NCI-H2171 (cell line): ENCODE data around the gene APRT.

Source experiments
- DNase-seq: peaks from one replicate; lab custom pipeline; 2025; lab: John Stamatoyannopoulos, UW

The APRT gene, protein sequence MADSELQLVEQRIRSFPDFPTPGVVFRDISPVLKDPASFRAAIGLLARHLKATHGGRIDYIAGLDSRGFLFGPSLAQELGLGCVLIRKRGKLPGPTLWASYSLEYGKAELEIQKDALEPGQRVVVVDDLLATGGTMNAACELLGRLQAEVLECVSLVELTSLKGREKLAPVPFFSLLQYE

DNA sequence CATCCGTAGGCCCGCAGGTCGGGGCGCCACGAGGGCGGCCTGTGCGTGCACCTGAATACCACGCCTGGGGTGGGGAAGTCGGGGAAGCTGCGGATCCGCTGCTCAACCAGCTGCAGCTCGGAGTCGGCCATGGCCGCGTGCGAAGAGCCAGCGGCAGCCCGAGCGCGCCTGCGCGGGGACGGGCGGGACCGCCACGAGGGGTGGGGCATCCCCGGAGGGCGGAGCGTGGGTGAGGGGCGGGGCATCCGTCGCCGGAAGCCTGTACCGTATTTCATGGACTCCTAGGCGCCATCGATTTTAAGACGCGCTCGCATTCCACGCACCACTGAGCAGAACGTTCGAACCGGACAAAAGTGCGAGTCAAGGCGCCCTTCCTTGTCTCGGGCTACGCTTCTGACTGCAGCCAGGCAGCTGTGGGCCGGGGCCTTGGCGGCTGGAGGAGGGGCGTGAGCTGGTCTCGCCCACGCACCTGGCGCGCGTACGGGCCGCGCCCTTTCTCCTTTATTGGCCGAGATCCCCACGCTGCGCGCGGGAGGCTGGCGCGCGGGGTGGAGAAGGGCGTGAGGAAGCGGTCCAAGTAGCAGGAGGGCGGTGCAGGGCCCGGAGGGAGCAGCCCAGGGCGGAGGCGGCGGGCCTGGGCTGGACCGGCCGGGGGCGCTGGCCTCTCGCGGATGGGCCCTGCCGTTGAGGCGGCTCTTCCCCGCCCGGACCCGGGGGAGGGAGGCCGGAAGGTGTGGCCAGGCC is at the start of gene APRT:
APRT (minus strand) TSS at position 160 of the 744 bp plus-strand sequence; CDS start at position 131, 29 bp downstream.
- peak; percentile 74 for DNase-seq

DNA sequence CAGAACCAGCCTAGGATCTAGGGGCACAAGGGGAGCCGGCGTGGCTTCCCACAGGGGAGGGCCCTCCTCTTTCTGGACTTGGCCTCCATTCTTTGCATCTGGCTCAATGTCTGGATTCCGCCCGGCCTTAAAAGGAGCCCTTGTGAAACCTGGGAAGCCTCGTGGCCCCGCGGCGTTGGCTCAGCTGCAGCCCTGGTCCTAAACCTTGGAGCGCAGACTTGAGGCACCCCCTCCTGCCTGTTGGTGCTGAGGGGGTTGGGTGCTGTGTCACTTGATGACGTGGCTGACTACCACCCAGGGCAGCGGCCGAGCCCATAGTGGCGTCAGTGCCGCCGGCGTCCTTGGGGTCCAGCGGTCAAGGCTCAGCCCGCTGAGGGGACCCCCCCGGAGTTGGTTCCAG is 49.6 kb upstream of the APRT start:
- no peak for DNase-seq

DNA sequence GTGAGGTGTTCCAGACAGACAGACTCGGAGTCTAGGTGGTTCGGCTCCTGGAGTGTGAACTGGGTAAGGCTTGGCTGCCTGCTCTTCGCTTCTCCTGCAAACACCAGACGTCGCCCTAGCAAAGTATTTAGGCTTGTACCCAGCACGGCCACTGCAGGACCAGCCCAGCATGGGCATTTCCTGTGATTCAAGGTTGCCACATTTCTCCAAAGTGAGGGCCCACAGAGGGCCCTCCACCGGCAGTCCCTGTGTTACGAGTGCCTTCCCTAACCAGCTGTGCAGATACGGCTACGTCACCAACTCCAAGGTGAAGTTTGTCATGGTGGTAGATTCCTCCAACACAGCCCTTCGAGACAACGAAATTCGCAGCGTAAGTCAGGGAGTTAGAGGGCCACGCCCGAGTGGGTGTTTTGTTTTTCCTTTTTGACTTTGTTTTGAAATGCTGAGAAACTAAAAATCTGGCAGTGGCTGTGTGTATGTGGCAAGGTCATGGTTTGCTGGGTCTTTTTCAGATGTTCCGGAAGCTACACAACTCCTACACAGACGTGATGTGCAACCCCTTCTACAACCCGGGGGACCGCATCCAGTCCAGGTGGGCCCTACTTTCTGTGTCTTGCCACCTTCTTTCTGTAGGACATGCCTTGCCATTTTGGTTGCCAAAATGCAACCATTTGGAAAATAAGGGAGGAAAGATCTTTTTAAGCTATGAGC is 47.8 kb upstream of the APRT start:
- no peak for DNase-seq

DNA sequence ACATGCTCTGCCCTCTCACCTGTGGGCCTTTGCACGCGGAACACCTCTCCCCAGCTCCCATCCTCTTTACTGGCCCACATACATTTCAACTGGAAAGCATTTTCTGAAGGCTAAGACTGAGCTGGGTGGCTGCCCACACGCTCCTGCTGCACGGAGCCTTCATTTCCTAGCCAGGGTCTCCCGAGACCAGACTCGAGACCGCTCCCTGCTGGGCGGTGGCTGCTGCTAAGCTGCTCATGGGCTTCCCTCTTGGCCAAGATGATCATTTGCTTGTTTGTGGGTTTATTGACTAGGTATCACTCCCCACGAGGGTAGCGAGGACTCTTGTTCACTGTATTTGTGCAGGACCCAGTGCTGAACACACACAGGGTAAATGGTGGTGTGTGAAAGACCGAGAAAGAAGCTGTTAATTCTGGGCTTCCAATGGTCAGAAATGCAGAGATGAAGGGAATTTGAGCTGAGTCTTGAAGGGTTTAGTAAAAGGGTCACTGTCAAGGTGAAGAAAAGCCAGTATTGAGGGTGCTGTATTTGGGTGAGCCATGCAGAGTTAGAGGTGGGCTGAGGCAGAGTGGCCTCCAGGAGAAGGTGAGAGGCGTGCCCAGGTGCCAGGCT is 46.1 kb upstream of the APRT start:
- DNase-seq: peak; percentile 35

DNA sequence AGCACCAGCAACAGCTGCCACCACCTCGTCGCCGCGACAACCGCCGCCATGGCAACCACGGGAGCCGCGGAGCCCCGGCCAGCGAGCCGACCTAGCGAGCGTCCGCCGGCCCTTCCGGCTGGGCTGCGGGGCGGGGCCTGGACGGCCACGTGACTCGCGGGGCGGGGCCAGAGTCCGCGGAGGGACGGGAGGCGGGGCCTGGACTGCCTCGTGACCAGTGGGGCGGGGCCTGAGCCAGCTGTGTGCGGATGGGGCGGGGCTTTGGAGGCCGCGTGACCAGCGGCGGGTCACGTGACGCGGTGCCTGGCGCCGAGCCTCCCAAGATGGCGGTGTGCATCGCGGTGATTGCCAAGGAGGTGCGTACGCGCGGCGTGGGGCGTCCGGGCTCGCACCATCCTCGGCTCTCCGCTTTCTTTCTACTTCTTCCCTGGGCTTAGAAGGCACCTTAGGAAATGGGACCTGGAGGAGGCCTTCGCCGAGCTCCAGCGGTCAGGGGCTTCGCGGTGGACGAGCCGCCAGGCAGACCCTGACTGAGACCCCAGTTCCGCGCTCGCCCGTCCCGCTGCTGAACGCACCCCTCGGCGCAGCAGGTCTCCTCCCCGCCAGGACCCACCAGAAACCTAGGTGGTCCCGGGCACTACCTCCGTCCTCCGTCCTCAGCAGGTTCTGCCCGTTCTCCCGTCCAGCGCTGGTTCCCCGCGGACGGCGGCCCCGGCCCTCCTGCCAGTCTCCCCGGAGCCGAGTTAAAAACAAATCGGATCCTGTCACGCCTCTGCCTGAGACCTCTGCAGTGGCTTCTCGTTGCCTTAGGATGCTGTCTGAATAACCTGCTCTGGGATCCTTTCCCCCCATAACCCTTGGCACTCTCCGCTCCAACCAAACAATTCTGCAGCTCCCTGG is 45.4 kb upstream of the APRT start, which contains the start of the genes GALNS and TRAPPC2L:
GALNS (minus strand) TSS at position 120 of the 900 bp plus-strand sequence; CDS start at position 50, 70 bp downstream.
TRAPPC2L (plus strand) TSS at position 300 of the 900 bp plus-strand sequence; CDS start at position 324, 24 bp downstream.
- DNase-seq: peak; percentile 97

DNA sequence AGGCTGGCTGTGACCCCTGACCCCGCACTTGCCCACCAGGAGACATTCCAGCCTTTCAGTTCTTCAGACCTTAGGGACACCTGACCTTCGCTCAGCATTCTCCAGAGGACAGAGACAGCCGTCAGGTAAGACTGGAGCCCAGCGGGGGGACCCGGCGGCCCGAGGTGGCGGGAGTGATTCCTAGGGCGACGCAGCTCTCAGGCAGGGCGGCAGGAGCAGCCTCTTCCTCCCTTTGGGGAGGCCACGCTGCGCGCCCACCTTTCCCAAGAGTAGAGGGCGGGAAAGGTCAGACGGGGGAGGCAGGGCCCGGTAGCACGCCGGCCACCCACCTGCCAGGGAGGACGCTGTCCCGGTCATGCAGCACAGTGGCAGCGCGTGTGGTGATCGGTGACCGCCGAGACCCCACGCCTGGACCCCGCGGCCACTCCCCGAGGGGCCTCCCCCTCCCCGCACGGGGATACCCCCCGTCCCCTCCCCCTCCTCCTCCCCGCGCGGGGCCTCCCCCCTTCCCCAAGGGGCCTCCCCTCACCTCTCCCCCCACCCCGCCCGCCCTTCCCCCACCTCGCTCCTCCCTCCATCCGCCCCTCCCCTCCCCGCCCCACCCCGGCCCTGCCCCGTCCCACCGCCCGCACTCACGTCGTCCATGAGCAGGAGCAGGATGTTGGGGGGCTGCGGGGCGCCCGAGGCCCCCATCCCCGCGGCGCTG is 44.5 kb upstream of the APRT start:
- no peak for DNase-seq

DNA sequence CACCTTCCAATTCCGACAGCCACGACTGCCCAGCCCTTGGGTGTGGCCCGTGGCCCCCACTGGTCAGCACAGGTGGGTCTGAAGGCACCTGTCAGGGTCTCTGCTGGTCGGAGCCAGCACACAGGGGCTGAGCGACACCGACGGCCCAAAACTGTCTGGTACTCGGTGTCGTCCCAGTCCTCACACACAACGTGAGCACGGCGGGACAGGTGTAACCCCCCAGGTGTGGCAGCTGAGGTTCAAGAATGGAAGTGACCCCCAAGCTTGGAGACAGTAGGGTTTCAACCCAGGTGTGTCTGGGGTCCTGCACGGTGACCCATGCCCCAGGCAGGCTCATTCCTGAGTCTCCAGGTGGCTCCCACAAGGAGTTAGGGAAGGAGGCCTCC is 44.0 kb upstream of the APRT start:
- no peak for DNase-seq

DNA sequence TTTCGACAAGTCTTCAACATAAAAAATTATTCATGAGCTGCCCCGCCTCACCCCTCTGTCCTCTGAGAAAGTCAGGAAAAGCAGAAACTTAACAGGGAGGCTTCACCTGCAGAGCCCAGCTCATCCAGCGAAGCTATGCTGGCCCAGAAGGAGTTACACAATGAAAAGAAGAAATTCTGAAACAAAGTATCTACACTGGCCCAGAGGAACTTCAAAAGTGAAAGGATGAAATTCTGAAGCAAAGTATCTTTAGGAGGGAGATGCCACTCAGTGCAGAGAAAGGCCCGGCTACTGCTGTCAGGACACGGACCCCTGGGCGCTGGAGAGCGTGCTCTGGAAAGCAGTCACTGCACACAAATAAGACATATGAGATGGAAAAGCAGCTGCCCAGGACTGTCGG is 43.4 kb upstream of the APRT start:
- no peak for DNase-seq

DNA sequence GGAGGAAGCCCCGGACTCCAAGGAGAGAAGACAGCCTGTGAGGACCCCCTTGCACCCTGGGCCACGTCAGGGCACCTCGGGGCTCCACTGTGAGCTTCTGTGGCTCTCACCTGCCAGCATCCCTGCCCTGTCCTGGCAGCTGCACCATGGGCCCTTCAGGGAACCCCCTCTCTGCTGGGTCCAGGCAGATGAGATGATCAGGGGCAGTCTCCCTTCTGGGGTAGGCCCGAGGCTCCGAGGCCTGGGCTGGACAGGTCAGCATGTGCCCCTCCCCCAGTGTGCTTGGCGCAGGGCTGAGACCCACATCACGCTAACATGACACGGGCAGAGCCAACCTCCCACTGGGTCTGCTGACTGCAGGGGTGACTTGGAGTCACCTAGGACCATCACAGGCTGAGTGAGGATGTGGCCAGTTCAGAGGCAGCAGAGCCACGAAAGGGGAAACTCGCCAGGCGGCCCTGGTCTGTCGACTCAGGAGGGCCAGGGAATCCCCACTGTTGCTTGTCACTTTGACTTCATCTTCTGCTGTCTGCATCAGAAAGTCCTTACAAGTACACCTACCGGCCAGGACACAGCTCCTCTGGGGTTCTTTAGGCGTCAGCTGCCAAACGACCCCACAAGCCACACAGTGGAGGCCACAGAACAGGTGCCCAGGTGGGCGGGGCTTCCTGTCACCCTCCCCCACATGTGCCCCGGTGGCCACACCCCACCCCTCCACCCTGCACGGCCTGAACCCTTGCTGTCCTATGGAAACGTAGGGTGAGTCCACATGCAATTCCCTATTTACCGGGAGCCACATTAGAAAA is 42.8 kb upstream of the APRT start:
- no peak for DNase-seq

DNA sequence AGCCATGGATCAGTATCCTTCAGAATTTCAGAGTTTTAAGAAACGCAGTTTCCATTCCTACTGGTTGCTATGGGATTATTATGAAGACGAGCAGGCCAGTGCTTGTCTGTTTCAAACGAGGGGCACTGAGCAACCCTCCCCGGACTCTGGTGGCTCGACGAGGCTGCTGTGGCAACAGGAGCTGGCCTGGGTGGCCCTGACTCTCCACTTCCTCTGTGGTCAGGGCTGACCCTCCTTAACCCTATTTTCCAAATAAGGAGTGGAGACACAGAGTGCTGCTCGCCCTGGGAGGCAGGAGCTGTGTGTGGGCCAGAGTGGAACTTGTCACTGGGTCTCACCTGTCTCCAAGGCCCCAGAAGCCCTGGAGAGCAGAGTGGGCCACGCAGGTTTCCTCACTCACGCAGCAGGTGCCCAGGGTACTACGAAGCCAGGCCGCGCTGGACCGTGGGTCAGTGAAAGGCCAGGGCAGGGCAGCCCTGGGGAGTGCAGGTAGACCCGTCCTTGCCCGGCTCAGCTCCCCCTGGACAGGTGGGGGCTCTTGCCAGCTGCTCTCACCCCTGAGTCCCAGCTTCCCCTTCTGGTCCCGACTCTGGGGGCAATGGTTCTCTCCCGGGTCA is 41.7 kb upstream of the APRT start:
- DNase-seq: no peak

DNA sequence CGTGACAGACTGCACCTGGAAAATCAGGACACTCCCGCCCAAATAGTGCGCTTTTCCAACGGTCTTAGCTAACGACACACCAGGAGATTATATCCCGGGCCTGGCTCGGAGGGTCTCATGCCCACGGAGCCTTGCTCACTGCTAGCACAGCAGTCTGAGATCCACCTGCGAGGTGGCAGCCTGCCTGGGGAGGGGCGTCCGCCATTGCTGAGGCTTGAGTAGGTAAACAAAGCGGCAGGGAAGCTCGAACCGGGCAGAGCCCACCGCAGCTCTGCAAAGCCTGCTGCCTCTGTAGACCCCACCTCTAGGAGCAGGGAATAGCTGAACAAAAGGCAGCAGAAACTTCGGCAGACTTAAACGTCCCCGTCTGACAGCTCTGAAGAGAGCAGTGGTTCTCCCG is 39.9 kb upstream of the APRT start:
- no peak for DNase-seq

DNA sequence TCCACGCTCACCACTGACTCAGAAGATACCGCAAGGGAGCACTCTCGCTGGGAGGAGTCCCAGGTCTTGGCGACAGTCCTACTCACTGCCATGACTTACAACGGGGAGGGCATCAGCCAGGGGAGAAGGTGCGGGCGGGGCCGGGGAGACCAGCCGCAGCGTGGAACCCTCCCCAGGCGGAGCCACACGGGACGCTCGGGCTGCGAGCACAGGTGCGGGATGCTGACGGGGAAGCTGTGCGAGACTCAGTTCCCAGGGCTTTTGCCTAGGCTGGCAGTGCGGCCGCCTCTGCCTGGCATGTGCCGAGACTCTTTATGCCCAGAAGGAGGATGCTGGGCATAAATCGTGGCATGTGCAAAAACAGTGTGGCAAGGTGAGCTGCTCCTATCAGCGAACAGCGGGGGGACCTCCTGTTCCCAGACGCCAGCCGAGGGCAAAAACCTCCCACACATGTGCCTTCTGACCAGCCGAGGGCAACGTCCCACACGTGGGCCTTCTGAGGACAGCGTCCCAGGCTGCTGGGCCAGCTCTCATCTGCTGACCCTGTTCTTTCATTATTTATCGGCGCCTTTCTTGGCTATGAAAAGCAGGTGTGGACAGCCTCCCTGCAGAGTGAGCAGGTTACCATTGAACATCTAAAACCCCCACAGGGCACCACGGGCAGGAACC is 38.9 kb upstream of the APRT start:
- DNase-seq: no peak

DNA sequence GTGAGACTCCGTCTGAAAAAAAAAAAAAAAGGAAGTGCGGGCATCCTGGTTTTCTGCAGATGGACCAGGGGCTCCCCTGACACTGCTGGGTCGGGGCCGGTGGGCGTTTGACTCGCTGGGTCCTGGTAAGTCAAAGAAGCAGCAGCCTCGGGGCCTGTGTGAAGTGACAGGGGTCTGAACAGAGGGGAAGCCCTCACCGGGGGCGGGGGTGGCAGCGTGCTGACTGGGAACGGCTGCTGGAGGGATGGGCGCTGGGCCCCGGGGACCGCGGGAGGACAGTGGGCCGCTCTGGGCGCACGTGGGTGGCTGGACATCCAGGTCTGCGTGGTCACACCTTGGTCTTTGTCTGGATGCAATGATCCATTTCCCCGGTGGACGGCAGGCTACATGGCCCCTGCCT is 36.8 kb upstream of the APRT start:
- no peak for DNase-seq

DNA sequence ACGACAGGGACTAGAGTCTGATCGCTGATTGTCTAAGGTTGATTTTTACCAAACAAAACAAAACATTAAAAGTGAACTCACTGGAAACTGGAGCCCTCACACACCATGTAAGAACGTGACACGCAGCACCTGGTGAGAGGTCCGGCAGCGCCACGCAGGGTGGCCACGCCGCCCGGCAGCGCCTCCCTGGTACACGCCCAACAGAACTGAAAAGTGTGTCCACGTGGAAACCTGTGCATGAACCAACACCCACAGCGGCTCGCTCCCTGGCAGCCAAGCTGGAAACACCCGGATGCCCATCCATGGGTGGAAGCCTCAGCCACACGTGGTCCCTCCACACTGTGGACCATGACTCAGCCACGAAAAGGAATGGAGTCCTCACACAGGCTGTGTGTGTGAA is 35.9 kb upstream of the APRT start:
- no peak for DNase-seq

DNA sequence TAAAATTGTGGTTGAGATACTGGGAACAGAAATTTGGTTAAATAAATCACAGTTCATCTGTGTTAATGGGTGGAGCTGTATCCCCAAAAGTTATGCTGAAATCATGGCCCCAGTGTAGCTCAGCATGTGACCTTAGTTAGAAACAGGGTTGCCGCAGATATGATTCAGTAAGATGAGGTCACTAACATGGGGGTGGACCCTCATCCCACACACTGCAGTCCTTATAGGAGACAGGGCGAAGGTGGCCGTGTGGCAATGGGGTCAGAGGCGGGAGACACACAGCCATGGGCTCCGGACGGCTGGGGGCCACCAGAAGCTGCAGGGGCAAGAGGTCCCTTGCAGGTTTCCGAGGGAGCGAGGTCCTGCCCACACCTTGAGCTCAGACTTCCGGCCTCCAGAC is 34.4 kb upstream of the APRT start:
- DNase-seq: no peak

DNA sequence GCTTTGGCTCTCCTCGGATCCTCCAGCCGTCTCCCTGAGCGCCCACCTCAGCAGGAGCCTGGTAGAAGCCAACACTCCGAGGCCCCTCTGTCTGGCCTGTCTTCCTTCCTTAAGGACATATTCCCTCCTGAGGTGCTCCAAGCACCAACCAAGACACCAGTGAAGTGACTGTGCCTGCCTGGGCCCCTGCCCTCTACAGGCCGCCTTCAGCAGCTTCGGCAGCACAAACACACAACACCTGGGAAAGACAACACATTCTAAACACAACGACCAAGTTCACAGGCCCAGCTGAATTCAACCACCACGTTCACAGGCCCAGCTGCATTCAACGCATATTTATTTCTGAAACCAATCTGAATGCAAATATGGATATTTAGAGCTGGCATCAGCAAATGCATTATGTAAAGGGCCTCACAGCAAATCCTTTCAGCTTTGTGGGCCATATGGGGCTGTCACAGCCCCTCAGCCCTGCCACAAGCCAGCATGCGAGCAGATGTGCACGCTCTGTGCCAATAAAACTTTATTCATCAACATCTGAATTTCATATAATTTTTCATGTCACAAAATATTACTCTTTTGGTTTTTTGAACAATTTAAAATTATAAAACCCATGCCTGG is 32.8 kb upstream of the APRT start:
- DNase-seq: no peak

DNA sequence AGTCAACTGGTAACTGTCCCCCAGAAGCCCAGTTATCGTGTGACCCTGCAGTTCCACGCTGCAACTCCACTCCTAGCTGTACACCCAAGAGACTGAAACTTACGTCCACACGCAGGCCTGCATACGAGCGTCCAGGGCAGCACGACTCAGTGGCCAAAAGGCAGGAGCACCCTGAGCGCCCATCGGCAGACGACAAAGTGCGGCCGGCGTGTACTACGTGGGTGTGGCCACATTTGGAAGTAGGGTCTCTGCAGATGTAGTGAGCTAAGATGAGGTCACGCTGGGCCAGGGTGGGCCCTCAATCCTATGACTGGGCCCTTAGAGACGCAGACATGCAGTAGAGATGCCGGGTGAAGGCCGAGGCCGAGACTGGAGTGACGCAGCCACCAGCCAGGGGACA is 31.5 kb upstream of the APRT start:
- DNase-seq: no peak

DNA sequence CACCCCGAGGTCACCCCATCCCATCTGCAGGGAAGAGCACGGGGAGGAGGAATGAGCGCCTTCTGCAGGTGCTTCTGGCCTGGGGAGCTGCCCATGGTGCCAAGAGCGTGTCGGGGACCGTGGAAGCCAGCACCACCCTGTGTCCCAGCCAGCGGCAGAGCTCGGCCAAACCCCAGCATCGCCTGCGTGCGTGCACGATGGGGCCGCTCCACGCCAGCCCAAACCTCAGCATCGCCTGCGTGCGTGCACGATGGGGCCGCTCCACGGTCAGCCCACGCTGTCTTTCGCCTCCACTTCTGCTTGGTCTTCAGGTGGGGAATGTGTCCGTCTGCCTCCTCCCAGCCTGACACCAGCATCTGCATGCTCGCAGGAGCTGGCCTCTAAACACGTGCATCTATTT is 31.1 kb upstream of the APRT start:
- no peak for DNase-seq

DNA sequence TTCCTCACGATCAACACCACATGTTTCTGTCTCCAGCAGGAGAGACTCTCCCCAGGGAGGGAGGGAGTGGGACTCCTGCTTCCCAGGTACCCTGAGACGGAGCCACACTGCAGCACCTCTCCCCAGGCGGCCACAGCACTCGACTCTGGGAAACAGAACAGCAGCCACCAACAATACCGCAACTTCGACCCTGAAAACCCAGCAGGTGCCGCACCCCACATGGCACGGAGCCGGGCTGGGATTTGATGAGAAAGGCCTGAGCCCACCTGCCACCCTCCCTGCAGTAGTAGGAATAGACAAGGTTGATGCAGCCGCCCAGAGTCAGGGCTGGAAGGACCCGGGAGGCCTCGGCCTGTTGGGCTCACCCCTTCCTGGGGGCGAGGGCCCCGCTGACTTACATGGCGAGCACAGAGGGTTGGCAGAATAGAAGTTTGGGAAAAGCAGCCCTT is 30.6 kb upstream of the APRT start:
- DNase-seq: no peak
